HepG2 (cell line): ENCODE data around the gene SNED1. TPM values are rescaled to one million over a fixed set of nuclear protein-coding genes. Genes with fewer than 3 reads are reported as not detected.

Source experiments
- ARNT ChIP-seq: fragments of 450-650 bp; IDR thresholded peaks from 2 replicates; pipeline ENCODE4 v1.6.1; 2017
- FOXO4 ChIP-seq: sonication (generic); formaldehyde crosslinking; conservative IDR thresholded peaks from 2 replicates; pipeline ENCODE4 v1.8.1; 2023; ENCODE audit warnings: missing genetic modification reagents
- GPBP1L1 ChIP-seq: sonication (generic); formaldehyde crosslinking; IDR thresholded peaks from 2 replicates; pipeline ENCODE4 v1.5.0; 2020; ENCODE audit warnings: mild to moderate bottlenecking, missing genetic modification reagents
- HMG20B ChIP-seq: conservative IDR thresholded peaks from 2 replicates; pipeline ENCODE4 v1.6.1; 2016; ENCODE audit warnings: missing genetic modification reagents, missing compliant biosample characterization
- MBD4 ChIP-seq: IDR thresholded peaks from 2 replicates; pipeline ENCODE4 v1.6.1; 2012; ENCODE audit warnings: low read length, inconsistent platforms, borderline replicate concordance
- NBN ChIP-seq: fragments of 450-650 bp; conservative IDR thresholded peaks from 2 replicates; pipeline ENCODE4 v1.6.1; 2017
- SAFB2 ChIP-seq: sonication (generic); formaldehyde crosslinking; IDR thresholded peaks from 2 replicates; pipeline ENCODE4 v1.5.1; 2020; ENCODE audit warnings: missing genetic modification reagents, low read depth, mild to moderate bottlenecking, borderline replicate concordance
- SNAPC2 ChIP-seq: sonication (generic); formaldehyde crosslinking; IDR thresholded peaks from 2 replicates; pipeline ENCODE4 v1.8.1; 2022; ENCODE audit warnings: mild to moderate bottlenecking, missing genetic modification reagents
- ZBTB46 ChIP-seq: sonication (generic); formaldehyde crosslinking; IDR thresholded peaks from 2 replicates; pipeline ENCODE4 v1.4.0; 2020; ENCODE audit warnings: mild to moderate bottlenecking, missing genetic modification reagents, borderline replicate concordance
- ZNF331 ChIP-seq: sonication (generic); formaldehyde crosslinking; IDR thresholded peaks from 2 replicates; pipeline ENCODE4 v1.4.0; 2020; ENCODE audit warnings: missing genetic modification reagents
- ZNF446 ChIP-seq: sonication (generic); formaldehyde crosslinking; IDR thresholded peaks from 2 replicates; pipeline ENCODE4 v1.5.0; 2020; ENCODE audit warnings: mild to moderate bottlenecking, missing genetic modification reagents
- ZNF512 ChIP-seq: sonication (generic); formaldehyde crosslinking; IDR thresholded peaks from 2 replicates; pipeline ENCODE4 v1.4.0; 2020; ENCODE audit warnings: mild to moderate bottlenecking, missing genetic modification reagents
- ZNF513 ChIP-seq: sonication (generic); formaldehyde crosslinking; conservative IDR thresholded peaks from 2 replicates; pipeline ENCODE4 v1.5.0; 2020; ENCODE audit warnings: missing genetic modification reagents
- ZNF646 ChIP-seq: sonication (generic); formaldehyde crosslinking; IDR thresholded peaks from 2 replicates; pipeline ENCODE4 v1.9.0; 2021; ENCODE audit warnings: mild to moderate bottlenecking, missing genetic modification reagents
- ZNF678 ChIP-seq: sonication (generic); formaldehyde crosslinking; IDR thresholded peaks from 2 replicates; pipeline ENCODE4 v1.4.0; 2020; ENCODE audit warnings: mild to moderate bottlenecking, missing genetic modification reagents
- polyA plus RNA-seq, 8 experiments: library from polyadenylated mRNA; depleted of rRNA in 3 of 8; stranded (reverse) in 7 of 8; unstranded in 1 of 8; fragments of >200 nt; fragmentation: Illumina TruSeq in 4 of 8; extraction: Trizol in 4 of 8; gene quantifications; 2 replicates each; pipeline versions ENCODE4 v1.2.1 to v1.2.3, GENCODE V29; 2011 to 2016; ENCODE audit warnings: low read depth in 4 of 8, missing spikeins in 1 of 8, mixed read lengths in 1 of 8; ENCODE audit not compliant: insufficient read depth in 1 of 8
- total RNA-seq, 5 experiments: library from RNA; depleted of rRNA; stranded (reverse); fragments of >200 nt; fragmentation: Illumina TruSeq; extraction: Trizol; gene quantifications; 2 replicates each; pipeline ENCODE4 v1.2.3, GENCODE V29; 2016; ENCODE audit warnings: low read depth in 1 of 5

SNED1 gene
- total and polyA plus RNA-seq, 2 of the 13 experiments (the other 11 are each of a cell fraction or from before 2014, with no cell fraction given) = 0.15 to 0.65 TPM

- peak; percentile 71 for TF ChIP-seq HMG20B (CRISPR knock-in tag)
- peak; percentile 86; the same call in 1 of the 2 replicates for TF ChIP-seq FOXO4 (CRISPR knock-in tag)
- TF ChIP-seq ZNF446 (CRISPR knock-in tag) = no peak
- peak; percentile 89 for TF ChIP-seq ZNF331 (CRISPR knock-in tag)
- TF ChIP-seq GPBP1L1 = no peak
- TF ChIP-seq SNAPC2 (CRISPR knock-in tag) = peak; percentile 85; the same call in 1 of the 2 replicates
- no peak for TF ChIP-seq ARNT
- TF ChIP-seq ZNF678 (CRISPR knock-in tag) = no peak
- TF ChIP-seq ZNF512 (CRISPR knock-in tag) = no peak; the same call in 1 of the 2 replicates
- TF ChIP-seq ZNF646 = no peak
- TF ChIP-seq ZBTB46 (CRISPR knock-in tag) = peak; percentile 97
- TF ChIP-seq ZNF513 (CRISPR knock-in tag) = no peak
- no peak; the same call in 1 of the 2 replicates for TF ChIP-seq SAFB2
- TF ChIP-seq NBN = no peak
- no peak for TF ChIP-seq MBD4
Measured at GRCh38 chr2:240960309-240960970, 38.0 kb upstream of the SNED1 start (continued).
